ENCODE results near the gene ZNF566. TPM values are rescaled to one million over a fixed set of nuclear protein-coding genes. Genes with fewer than 3 reads are reported as not detected.
A peak's percentile ranks its signal among the peaks of the same experiment; 100 is the strongest.

ZNF566 gene
- total RNA-seq = 10 to 100 TPM; 17.7 to 22.2 (median 18.5) TPM

DNA sequence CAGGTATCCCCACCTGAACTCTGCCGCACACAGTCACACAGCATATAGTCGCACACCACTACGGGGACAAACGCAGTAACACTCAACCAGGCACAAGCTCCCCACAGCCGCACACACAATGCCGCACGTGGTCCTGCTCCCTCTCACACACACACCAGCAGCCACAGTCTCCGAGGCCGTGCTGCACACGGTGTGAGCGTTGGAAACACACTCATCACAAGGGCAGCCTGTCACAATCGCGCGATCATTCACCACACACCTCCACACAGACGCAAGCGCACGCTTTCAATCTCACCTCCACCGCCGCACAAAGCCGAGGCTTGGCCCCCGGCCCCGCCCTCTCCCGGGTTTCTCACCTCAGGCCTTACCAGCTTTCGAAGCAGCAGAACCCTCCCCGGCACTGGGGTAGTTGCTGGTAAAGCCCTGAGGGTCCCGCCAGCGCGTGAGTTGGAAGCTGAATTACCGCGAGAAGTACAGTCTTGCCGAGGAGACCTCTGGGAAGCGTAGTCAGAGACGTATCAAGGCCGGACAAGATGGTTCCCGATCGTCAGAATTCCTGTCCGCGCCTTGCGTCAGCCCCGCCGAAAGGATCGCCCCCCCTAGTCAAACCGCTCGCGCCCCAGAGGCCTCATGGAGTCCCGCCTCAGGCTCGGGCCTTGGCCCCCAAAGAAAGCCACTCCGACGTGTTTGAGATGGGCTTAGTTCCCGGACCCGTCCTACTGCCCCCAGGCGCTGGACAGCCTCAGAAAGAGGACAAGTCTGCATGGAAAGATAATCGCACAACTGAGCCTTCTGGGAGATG, at the start of gene ZNF566:
TSS of gene ZNF566 (minus strand) at position 444 of the 802 bp plus-strand sequence. CDS start 13,004 bp downstream, outside the sequence.
- Histone ChIP-seq H3K4me1 (peaks cover 0 to 6% of the 10 kb centered on the region in 2 donors), H3K4me3 (replicated peaks in 1 of 3) (peak within 1 kb of the TSS; percentile 54 to 86 (median 83)), H3K27me3 (no peaks in the 10 kb centered on the region), H3K27ac (peak within 1 kb of the TSS; percentile 76 to 97 (median 85)), H3K9me3 (no peaks in the 10 kb centered on the region), H3K36me3 (no peaks in the 10 kb centered on the region)
- intact Hi-C loops (cut with DNase I) = loop anchor here (10.0 kb wide), 1 partner anchor 275 kb away; the partner anchor contains the start of genes ZNF146 and ZNF565
- peak; percentile 90 for DNase-seq
- 0 to 1% methylated on average over 36 to 39 of the region's 53 CpGs for WGBS, 2 donors
- TF ChIP-seq, protein P1, sequence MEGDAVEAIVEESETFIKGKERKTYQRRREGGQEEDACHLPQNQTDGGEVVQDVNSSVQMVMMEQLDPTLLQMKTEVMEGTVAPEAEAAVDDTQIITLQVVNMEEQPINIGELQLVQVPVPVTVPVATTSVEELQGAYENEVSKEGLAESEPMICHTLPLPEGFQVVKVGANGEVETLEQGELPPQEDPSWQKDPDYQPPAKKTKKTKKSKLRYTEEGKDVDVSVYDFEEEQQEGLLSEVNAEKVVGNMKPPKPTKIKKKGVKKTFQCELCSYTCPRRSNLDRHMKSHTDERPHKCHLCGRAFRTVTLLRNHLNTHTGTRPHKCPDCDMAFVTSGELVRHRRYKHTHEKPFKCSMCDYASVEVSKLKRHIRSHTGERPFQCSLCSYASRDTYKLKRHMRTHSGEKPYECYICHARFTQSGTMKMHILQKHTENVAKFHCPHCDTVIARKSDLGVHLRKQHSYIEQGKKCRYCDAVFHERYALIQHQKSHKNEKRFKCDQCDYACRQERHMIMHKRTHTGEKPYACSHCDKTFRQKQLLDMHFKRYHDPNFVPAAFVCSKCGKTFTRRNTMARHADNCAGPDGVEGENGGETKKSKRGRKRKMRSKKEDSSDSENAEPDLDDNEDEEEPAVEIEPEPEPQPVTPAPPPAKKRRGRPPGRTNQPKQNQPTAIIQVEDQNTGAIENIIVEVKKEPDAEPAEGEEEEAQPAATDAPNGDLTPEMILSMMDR (IDR thresholded peaks at IDR 0.05) = peak in 1 of 6 experiments; percentile 12
- TF ChIP-seq POLR2A (IDR thresholded peaks at IDR 0.05) = peak in 1 of 2 donors; percentile 69

DNA sequence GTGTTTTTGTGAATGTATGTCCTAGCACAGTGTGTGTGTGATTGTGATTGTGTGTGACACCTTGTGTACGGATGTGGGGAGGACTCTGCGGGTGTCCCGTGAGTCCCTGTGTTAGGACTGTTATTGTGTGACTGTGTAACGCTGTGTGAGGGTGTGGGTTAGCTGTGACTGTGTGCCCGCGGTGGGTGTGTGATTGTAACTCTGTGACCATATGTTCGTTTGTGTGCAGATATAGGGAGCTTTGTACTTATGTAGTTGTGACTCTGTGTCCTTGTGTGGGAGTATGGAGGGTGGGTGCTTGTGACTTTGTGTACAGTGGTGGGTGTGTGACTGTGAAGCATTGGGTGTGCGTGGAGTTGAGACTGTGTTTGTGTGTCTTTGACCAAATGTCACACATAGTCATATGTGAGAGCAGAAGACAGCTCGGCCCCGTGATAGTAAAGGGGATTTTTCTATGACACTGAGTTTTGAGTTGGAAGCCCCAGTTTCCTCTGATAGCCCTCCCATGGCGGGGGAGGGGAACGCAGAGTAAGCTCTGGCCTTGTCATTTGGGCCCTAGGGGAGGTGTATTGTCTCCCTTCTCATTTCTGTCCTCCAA, 39.7 kb upstream of the ZNF566 start:
- no peak for TF ChIP-seq POLR2A (IDR thresholded peaks at IDR 0.05)
- TF ChIP-seq, protein P1 (IDR thresholded peaks at IDR 0.05) = peak in 1 of 6 experiments; percentile 0

DNA sequence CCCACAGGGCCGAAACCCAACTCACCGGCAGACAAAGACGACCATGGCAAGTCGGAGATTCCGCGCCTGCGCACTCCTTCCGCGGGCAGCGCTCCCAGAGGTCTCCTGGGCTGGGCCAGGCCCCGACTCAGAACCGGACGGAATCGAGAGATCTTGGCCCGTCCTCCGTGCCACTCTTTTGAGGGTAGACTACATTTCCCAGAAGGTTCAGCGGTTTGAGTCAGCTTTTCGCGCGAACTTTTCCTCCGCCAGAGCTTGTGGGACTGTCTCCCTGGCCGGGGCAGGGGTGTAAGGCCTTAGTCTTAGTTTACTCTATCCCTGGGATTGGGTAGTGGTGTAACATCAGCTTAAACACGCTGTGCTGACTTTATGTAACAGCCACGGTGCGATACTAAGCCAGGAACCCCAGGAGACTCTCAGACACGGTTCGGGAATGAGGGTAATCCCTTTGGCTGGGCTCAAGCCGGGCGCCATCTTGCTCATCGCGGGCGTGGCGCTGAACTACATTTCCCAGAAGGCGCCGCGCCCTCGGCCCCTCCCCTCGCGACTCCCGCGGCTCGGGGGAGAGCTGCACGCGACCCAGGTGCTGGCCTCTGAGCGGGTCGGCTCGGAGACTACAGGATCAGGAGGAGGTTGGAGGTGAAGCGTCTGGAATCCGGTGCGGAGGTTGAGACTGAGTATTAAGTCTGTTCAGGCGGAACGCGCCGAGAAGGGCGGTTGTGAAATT, 39.0 kb upstream of the ZNF566 start, which contains the start of gene ZNF260:
TSS of gene ZNF260 (minus strand) at position 78 of the 727 bp plus-strand sequence. CDS start 13,033 bp downstream, outside the sequence.
- Histone ChIP-seq H3K4me1 (peaks cover 3 to 18% of the 10 kb centered on the region in 2 donors), H3K27me3 (no peaks in the 10 kb centered on the region), H3K36me3 (peaks cover 0 to 5% of the 10 kb centered on the region in 2 donors), H3K27ac (peak within 1 kb of the TSS; percentile 88 to 91 (median 89)), H3K4me3 (replicated peaks in 1 of 3) (peak within 1 kb of the TSS; percentile 43 to 74 (median 69)), H3K9me3 (no peaks in the 10 kb centered on the region)
- peak in 1 of 2 donors; percentile 65 for TF ChIP-seq POLR2A (IDR thresholded peaks at IDR 0.05)
- TF ChIP-seq, protein P1 (IDR thresholded peaks at IDR 0.05) = peak in 1 of 6 experiments; percentile 1
- DNase-seq = peak; percentile 98 to 99
- intact Hi-C loops (cut with DNase I) = no loop called here
- WGBS, 2 donors = 1% methylated on average over 24 to 32 of the region's 55 CpGs

More for the DNA sequence above, 39.7 kb upstream of the ZNF566 start:
- peak overlapping the region; percentile 88 to 91 (median 89) for H3K27ac ChIP-seq
- DNase-seq = no peak
- peaks cover 3 to 18% of the 10 kb centered on the region in 2 donors for H3K4me1 ChIP-seq
- 9% methylated on average over 12 of the region's 12 CpGs for WGBS, 2 donors
- peaks cover 0 to 5% of the 10 kb centered on the region in 2 donors for H3K36me3 ChIP-seq
- no peaks in the 10 kb centered on the region for H3K9me3 ChIP-seq
- intact Hi-C loops (cut with DNase I) = no loop called here
- no peaks in the 10 kb centered on the region for H3K27me3 ChIP-seq
- peak overlapping the region; percentile 43 to 74 (median 69) for H3K4me3 ChIP-seq (replicated peaks in 1 of 3)

DNA sequence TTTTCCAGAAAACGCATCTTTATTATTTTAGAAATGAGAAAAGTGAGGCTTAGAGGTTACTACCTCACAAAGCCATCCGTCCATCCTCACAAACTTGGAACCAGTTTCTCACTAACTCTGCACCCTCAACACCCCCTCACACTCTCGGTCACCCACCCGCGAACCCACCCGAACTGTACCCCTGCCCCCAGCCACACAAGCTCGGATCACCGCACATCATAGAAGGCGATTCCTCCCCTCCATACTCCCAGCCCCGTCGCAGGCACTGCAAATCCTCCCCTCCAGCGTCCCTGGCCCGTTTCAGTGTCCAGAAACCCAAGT, 38.5 kb upstream of the ZNF566 start:
- H3K4me1 ChIP-seq = peaks cover 3 to 18% of the 10 kb centered on the region in 2 donors
- H3K4me3 ChIP-seq (replicated peaks in 1 of 3) = peak overlapping the region; percentile 43 to 74 (median 69)
- DNase-seq = no peak
- no peaks in the 10 kb centered on the region for H3K27me3 ChIP-seq
- TF ChIP-seq, protein P1 (IDR thresholded peaks at IDR 0.05) = no peak
- TF ChIP-seq POLR2A (IDR thresholded peaks at IDR 0.05) = no peak
- H3K27ac ChIP-seq = peak overlapping the region; percentile 88 to 91 (median 89)
- intact Hi-C loops (cut with DNase I) = no loop called here
- 0 to 2% methylated on average over 13 of the region's 13 CpGs for WGBS, 2 donors
- H3K9me3 ChIP-seq = no peaks in the 10 kb centered on the region
- H3K36me3 ChIP-seq = peaks cover 0 to 5% of the 10 kb centered on the region in 2 donors

All from thyroid gland (tissue), 4 donors.